ENCODE measurements around the gene F10. TPM values are rescaled to one million over a fixed set of nuclear protein-coding genes. Genes with fewer than 3 reads are reported as not detected.
A peak's percentile ranks its signal among the peaks of the same experiment; 100 is the strongest.

F10 gene
- total and polyA plus RNA-seq, 11 donors = 2.4 to 13.6 (median 9.2) TPM

DNA sequence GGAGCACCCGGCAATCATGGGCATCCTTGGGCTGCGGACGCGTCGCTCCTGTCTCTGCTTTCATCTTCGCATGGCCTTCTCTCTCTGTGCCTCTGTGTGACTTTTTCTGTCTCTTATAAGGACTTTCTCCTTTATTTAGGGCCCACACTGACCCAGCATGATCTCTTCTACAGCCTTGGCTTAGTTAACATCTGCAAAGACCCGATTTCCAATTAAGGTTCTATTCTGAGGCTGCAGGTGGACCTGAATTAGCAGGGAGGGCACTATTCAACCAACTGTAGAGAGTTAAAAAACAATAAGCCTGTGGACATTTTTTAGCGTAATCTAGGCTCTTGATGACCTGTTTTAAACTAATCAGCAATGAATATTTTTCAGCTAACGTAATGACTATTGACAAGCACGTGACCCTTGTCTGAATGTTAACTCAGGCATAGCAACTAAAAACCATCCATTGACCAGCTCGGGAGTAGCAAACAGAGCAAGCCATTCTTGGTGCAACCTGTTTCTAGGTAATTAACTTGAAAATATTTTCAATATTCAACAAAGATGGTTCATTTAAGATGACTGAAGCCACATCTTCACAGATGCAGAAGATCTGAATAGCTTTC is 15.2 kb downstream of the F10 start:
- no peaks in the 10 kb centered on the region for H3K4me1 ChIP-seq
- ATAC-seq (no peak), DNase-seq (no peak)
- H3K4me3 ChIP-seq = no peak overlapping the region
- H3K36me3 ChIP-seq = peaks cover 0 to 12% (median 0%) of the 10 kb centered on the region in 9 donors
- H3K9me3 ChIP-seq = no peaks in the 10 kb centered on the region
- 86 to 88% (median 87%) methylated on average over 11 of the region's 11 CpGs for WGBS, 4 donors
- intact Hi-C loops (cut with DNase I) = no loop called here
- no peaks in the 10 kb centered on the region for H3K27me3 ChIP-seq
- H3K27ac ChIP-seq = no peak overlapping the region
- TF ChIP-seq POLR2A (IDR thresholded peaks at IDR 0.05) (no peak), CTCF (IDR thresholded peaks at IDR 0.05) (no peak)

GRCh38 chr13:113138792-113139551 is 16.4 kb downstream of the F10 start:
- peak in 1 of 5 donors; percentile 13 for DNase-seq
- no peaks in the 10 kb centered on the region for H3K4me1 ChIP-seq
- H3K9me3 ChIP-seq = no peaks in the 10 kb centered on the region
- H3K27ac ChIP-seq = no peak overlapping the region
- WGBS, 4 donors = 77 to 84% (median 81%) methylated on average over 16 of the region's 16 CpGs
- no peaks in the 10 kb centered on the region for H3K27me3 ChIP-seq
- peaks cover 0 to 12% (median 0%) of the 10 kb centered on the region in 9 donors for H3K36me3 ChIP-seq
- ATAC-seq = no peak
- H3K4me3 ChIP-seq = no peak overlapping the region
- no peak for TF ChIP-seq CTCF (IDR thresholded peaks at IDR 0.05)
- no peak for TF ChIP-seq POLR2A (IDR thresholded peaks at IDR 0.05)
- intact Hi-C loops (cut with DNase I) = no loop called here

DNA sequence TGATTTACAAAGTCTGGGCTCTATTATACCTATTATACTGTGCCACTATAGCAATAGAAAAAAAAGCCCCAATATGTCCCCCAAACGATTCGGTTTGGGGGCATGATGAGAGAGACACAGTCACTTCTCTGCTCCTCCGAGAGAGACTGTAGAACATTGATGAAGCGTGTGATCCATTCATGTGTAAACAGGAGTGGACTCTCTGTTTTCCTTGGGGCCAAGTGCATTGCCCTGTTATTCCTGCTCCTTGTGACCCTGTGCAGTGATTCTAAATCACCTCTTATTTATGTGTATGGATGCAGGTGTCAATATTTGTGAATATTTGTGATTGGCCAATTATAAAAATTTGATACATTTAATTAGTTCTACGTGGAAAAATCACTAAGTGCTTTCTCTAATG is 17.0 kb downstream of the F10 start:
- no peak for TF ChIP-seq CTCF (IDR thresholded peaks at IDR 0.05)
- no peak for TF ChIP-seq POLR2A (IDR thresholded peaks at IDR 0.05)
- Histone ChIP-seq H3K4me3 (no peak overlapping the region), H3K36me3 (peaks cover 0 to 12% (median 0%) of the 10 kb centered on the region in 9 donors), H3K4me1 (no peaks in the 10 kb centered on the region), H3K9me3 (no peaks in the 10 kb centered on the region), H3K27ac (no peak overlapping the region), H3K27me3 (no peaks in the 10 kb centered on the region)
- intact Hi-C loops (cut with DNase I) = no loop called here
- no peak for ATAC-seq
- DNase-seq = no peak
- WGBS, 4 donors = 80 to 88% (median 86%) methylated on average over 5 of the region's 5 CpGs

Data from heart left ventricle (tissue), 16 donors.